SU-DHL-6 (cell line): ENCODE data around the gene SURF4.

Experiments used
- H2AFZ ChIP-seq: fragments of 200-600 bp; sonication (generic); 2 replicates; pipeline ENCODE4 v1.6.1; 2014; ENCODE audit warnings: low read depth, mild to moderate bottlenecking, moderate library complexity, mixed read lengths, antibody characterized with exemption, low read length; ENCODE audit not compliant: severe bottlenecking
- H3F3A ChIP-seq: fragments of 200-600 bp; shearing (Covaris generic); 2 replicates; pipeline ENCODE4 v1.6.0; 2016; ENCODE audit warnings: antibody characterized with exemption, mild to moderate bottlenecking; ENCODE audit not compliant: insufficient read depth
- H3K27ac ChIP-seq: fragments of 200-600 bp; sonication (generic); 2 replicates; pipeline ENCODE4 v1.5.1; 2016; ENCODE audit warnings: low read depth, mild to moderate bottlenecking, low read length, moderate library complexity, mixed read lengths
- H3K27me3 ChIP-seq: fragments of 200-600 bp; sonication (generic), shearing (Covaris generic); 2 replicates; pipeline ENCODE4 v1.6.0; 2014; ENCODE audit warnings: mild to moderate bottlenecking, low read length
- H3K36me3 ChIP-seq: fragments of 200-600 bp; sonication (generic); 2 replicates; pipeline ENCODE4 v1.6.1; 2014; ENCODE audit warnings: mild to moderate bottlenecking, low read length, mixed read lengths
- H3K4me2 ChIP-seq: fragments of 300-600, 200-600 bp; shearing (Covaris generic), sonication (generic); 2 replicates; pipeline ENCODE4 v1.6.0; 2014; ENCODE audit warnings: low read length, low read depth, mild to moderate bottlenecking; ENCODE audit not compliant: poor library complexity, severe bottlenecking
- H3K4me3 ChIP-seq: fragments of 200-600 bp; sonication (generic); 2 replicates; pipeline ENCODE4 v1.5.1; 2014; ENCODE audit warnings: antibody characterized with exemption, low read length, mild to moderate bottlenecking, mixed read lengths; ENCODE audit not compliant: insufficient read depth, poor library complexity, severe bottlenecking
- H3K79me2 ChIP-seq: fragments of 200-600 bp; sonication (generic); 2 replicates; pipeline ENCODE4 v1.6.1; 2014; ENCODE audit warnings: mild to moderate bottlenecking, low read length, moderate library complexity; ENCODE audit not compliant: insufficient read depth
- H3K9ac ChIP-seq: fragments of 200-600 bp; sonication (generic); 2 replicates; pipeline ENCODE4 v1.7.0; 2014; ENCODE audit warnings: mild to moderate bottlenecking, low read length
- H3K9me2 ChIP-seq: fragments of 200-600 bp; sonication (generic); replicated peaks from 2 replicates; pipeline ENCODE4 v1.6.1; 2014; ENCODE audit warnings: low read length; ENCODE audit not compliant: insufficient read depth
- H3K9me3 ChIP-seq: fragments of 200-600 bp; sonication (generic); 2 replicates; pipeline ENCODE4 v1.6.1; 2014; ENCODE audit warnings: low read length, mixed read lengths; ENCODE audit not compliant: insufficient read depth
- H4K20me1 ChIP-seq: fragments of 200-600 bp; sonication (generic); 2 replicates; pipeline ENCODE4 v1.6.1; 2014; ENCODE audit warnings: low read depth, mild to moderate bottlenecking, antibody characterized with exemption, low read length, moderate library complexity, mixed read lengths
- EZH2phosphoT487 ChIP-seq: fragments of 200-600 bp; sonication (generic), shearing (Covaris generic); conservative IDR thresholded peaks from 2 replicates; pipeline ENCODE4 v1.6.1; 2018; ENCODE audit warnings: mild to moderate bottlenecking, antibody characterized with exemption, low read length, moderate library complexity, mixed read lengths
- TF ChIP-seq, protein P1 (sequence below): fragments of 200-600 bp; sonication (generic); IDR thresholded peaks from one replicate; pipeline ENCODE4 v1.5.1; 2017; ENCODE audit warnings: antibody characterized with exemption, mild to moderate bottlenecking, low read length, moderate library complexity; ENCODE audit not compliant: insufficient read depth, poor library complexity, severe bottlenecking

The SURF4 gene

GRCh38 chr9:133390713-133391112 is 14.9 kb upstream of the SURF4 start:
- TF ChIP-seq, protein P1, sequence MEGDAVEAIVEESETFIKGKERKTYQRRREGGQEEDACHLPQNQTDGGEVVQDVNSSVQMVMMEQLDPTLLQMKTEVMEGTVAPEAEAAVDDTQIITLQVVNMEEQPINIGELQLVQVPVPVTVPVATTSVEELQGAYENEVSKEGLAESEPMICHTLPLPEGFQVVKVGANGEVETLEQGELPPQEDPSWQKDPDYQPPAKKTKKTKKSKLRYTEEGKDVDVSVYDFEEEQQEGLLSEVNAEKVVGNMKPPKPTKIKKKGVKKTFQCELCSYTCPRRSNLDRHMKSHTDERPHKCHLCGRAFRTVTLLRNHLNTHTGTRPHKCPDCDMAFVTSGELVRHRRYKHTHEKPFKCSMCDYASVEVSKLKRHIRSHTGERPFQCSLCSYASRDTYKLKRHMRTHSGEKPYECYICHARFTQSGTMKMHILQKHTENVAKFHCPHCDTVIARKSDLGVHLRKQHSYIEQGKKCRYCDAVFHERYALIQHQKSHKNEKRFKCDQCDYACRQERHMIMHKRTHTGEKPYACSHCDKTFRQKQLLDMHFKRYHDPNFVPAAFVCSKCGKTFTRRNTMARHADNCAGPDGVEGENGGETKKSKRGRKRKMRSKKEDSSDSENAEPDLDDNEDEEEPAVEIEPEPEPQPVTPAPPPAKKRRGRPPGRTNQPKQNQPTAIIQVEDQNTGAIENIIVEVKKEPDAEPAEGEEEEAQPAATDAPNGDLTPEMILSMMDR = no peak
- no peak for TF ChIP-seq EZH2phosphoT487
- H3K9me3 ChIP-seq = no peaks in the 10 kb centered on the region
- H3K9ac ChIP-seq = no peak overlapping the region
- no peaks in the 10 kb centered on the region for H3K36me3 ChIP-seq
- no peaks in the 10 kb centered on the region for H3K27me3 ChIP-seq
- H4K20me1 ChIP-seq = no peaks in the 10 kb centered on the region
- no peak overlapping the region for H3K4me2 ChIP-seq
- no peak overlapping the region for H3K27ac ChIP-seq
- no peak overlapping the region for H3K4me3 ChIP-seq
- H2AFZ ChIP-seq = no peak overlapping the region
- H3K9me2 ChIP-seq = no peaks in the 10 kb centered on the region
- H3F3A ChIP-seq = no peaks in the 10 kb centered on the region
- no peaks in the 10 kb centered on the region for H3K79me2 ChIP-seq

DNA sequence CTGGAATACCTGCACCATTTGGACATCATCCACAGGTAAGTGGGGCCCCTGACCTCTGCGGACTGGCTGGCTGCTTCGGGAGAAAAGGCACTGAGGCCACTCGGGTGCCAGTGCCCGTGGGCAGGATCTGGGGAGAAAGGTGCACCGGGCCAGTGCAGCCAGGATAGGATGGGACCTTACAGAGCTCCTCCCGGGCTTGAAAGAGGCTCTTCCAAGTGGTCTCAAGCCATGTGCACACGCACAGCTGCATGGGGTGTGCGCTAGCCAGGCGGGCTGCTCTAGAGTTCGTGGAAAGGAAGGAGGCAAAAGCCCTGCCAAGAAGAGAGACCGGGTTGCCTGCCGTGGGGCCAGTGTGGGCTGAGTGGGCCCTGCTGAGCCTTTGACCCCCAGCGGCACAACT is 13.7 kb upstream of the SURF4 start:
- Histone ChIP-seq H3K79me2 (no peaks in the 10 kb centered on the region), H3K36me3 (no peaks in the 10 kb centered on the region), H3K4me3 (no peak overlapping the region), H3K4me2 (no peak overlapping the region), H3K9me2 (no peaks in the 10 kb centered on the region), H3K9me3 (no peaks in the 10 kb centered on the region), H3F3A (no peaks in the 10 kb centered on the region), H3K27ac (no peak overlapping the region), H3K27me3 (no peaks in the 10 kb centered on the region), H4K20me1 (no peaks in the 10 kb centered on the region), H2AFZ (no peak overlapping the region), H3K9ac (no peak overlapping the region)
- TF ChIP-seq, protein P1 = no peak
- no peak for TF ChIP-seq EZH2phosphoT487

GRCh38 chr9:133389025-133389557 is 13.2 kb upstream of the SURF4 start:
- Histone ChIP-seq H3K9me3 (no peaks in the 10 kb centered on the region), H3K27me3 (no peaks in the 10 kb centered on the region), H3K36me3 (no peaks in the 10 kb centered on the region), H3K4me2 (no peak overlapping the region), H2AFZ (no peak overlapping the region), H3K9me2 (no peaks in the 10 kb centered on the region), H3F3A (no peaks in the 10 kb centered on the region), H3K79me2 (no peaks in the 10 kb centered on the region), H3K4me3 (no peak overlapping the region), H4K20me1 (no peaks in the 10 kb centered on the region), H3K9ac (no peak overlapping the region), H3K27ac (no peak overlapping the region)
- TF ChIP-seq, protein P1 = no peak
- TF ChIP-seq EZH2phosphoT487 = no peak
